NCI-H2107 (cell line): ENCODE data around the gene CNFN.

ENCODE experiments used
- DNase-seq: peaks from one replicate; lab custom pipeline; 2025; lab: John Stamatoyannopoulos, UW

CNFN gene

DNA sequence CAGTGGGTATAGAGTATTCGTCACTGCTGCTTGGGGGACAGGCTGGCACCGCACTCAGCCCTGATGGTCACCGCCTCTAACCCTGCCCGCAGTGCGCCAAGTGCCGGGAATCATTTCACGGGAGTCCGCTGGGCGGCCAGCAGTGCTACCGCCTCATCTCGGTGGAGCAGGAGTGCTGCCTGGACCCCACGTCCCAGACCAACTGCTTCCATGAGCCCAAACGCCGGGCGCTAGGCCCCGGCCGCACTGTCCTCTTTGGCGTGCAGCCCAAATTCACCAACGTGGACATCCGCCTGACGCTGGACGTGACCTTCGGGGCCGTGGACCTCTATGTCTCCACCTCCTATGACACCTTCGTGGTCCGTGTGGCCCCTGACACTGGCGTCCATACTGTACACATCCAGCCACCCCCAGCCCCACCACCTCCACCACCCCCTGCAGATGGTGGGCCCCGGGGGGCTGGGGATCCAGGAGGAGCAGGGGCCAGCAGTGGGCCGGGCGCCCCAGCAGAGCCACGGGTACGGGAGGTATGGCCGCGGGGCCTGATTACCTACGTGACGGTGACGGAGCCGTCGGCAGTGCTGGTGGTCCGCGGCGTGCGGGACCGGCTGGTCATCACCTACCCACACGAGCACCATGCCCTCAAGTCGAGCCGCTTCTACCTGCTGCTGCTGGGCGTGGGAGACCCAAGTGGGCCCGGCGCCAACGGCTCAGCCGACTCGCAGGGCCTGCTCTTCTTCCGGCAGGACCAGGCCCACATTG is 14.5 kb downstream of the CNFN start:
- DNase-seq = no peak

DNA sequence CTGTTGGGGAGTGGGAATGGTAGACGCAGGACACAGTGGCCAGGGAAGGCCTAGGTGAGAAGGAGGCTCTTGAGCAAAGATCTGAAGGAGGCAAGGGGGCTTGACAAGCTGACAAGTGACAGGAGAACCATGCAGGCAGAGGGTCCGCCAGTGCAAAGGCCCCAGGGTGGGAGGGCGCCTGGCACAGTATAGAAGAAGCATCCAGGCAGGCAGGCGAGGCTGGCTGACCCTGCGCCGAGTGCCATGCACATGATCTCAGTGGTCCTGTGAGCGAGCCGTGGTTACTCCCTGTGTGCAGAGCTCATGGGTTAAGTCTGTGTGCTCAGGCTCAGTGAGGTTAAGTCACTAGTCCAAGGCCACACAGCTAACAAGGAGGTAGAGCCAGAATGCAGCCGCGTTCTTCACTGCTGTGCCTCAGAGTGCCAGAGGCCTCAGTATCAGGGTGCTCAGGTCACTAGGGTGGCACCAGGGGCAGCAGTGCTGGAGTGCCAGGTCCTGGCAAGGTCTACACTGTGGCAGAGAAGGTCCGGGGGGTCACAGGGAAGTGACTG is 15.2 kb downstream of the CNFN start:
- DNase-seq = no peak

DNA sequence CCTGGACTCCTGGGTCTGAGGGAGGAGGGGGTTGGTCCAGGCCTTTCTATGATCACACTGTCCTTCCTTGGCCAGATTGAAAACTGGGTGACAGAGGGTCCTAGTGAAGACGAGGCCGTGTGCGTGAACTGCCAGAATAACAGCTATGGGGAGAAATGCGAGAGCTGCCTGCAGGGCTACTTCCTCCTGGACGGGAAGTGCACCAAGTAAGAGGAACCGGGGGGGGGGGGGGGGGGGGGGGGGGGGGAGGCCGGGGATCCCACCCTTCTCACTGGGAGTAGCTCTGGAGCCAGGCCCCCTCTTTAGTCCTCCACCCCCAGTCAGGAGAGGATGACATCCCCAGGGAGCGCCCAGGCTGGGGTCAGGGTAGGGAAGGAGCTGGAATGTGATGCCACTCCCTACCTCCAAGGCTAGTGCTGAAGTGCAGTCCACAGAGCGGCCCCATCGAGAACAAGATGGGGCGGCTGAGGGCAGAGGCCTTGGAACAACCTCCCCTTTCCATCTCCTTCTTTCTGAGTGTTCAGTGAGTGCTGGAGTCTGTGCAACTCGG is 19.4 kb downstream of the CNFN start:
- no peak for DNase-seq

DNA sequence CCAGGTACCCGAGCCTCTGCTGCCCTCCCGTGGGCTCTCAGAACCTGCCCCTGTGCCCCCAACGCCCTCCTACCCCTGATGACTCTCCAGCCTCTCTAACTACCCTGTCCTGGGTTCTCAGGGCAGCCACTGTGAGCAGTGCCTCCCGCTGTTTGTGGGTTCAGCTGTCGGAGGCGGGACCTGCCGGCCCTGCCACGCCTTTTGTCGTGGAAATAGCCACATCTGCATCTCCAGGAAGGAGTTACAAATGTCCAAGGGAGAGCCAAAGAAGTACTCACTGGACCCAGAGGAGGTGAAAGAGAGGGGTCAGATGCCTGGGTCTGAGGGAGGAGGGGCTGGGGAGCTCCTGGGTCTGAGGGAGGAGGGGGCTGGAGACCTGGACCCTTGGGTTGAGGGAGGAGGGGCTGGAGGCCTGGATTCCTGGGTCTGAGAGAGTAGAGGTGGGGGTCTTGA is 20.0 kb downstream of the CNFN start:
- DNase-seq = no peak

DNA sequence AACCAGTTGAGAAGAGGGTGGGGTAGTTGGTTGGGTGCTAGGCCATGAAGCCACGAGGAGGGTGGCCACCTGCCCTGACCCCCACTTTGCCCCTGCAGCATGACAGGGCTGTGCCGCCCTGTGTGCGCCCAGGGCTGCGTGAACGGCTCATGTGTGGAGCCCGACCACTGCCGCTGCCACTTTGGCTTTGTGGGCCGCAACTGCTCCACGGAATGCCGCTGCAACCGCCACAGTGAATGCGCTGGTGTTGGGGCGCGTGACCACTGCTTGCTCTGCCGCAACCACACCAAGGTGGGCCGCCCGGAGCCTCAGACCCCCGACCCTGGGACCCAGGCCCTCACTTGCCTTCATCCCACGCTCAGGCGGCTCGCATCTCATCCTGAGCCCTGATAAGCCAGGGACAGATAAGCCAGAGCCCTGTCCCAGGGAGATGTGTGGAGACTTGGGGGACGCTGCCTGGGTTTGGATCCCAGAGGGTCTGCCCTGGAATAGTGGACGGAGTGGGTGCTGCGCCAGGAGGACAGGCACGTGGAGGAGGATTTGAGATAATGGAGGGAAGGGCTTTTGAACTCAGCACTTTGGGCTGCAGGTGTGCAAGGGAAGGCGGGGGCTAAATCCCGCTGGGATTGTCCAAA is 20.5 kb downstream of the CNFN start:
- no peak for DNase-seq

DNA sequence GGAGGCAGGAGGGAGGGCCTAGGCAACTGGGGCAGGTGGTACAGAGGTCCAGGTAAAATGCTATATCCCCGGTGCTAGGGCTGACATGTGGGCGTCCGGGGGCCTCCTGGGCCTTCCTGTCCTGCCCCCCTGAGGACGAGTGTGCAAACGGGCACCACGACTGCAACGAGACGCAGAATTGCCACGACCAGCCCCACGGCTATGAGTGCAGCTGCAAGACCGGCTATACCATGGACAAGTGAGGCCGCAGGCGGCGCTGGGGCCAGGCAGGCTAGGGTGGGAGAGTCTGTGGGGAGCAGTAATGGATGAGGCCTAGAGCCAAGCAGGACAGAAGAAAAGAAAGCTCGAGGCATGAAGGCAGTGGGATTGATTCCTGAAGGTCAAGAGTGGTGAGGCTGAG is 21.3 kb downstream of the CNFN start:
- no peak for DNase-seq

DNA sequence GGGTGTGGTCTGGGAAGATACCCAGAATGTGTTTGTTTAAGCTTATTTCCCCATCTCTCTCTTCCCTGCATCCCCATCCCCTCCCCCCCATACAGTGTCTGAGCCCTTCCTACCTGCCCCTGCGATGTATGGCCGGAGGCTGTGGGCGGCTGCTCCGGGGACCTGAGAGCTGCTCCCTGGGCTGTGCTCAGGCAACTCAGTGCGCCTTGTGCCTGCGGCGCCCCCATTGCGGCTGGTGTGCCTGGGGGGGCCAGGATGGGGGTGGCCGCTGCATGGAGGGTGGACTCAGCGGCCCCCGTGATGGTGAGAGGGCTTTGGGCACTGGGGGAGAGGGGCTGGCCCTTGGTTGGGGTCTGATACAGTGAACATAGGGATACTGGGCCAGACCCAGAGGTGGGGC is 21.7 kb downstream of the CNFN start:
- DNase-seq = no peak

DNA sequence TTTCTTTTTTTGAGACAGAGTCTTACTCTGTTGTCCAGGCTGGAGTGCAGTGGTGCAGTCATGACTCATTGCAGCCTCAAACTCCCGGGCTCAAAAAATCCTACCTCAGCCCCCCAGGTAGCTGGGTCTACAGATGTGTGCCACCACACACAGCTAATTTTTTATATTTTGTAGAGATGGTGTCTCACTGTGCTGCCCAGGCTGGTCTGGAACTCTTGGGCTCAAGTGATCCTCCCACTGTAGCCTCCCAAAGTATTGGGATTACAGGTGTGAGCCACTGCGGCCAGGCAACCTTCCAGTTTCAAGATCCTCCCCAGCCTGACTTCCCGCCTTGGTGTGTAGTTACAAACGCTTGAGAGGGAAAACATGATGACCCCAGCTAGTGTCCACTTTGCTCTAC is 22.2 kb downstream of the CNFN start:
- DNase-seq = no peak

DNA sequence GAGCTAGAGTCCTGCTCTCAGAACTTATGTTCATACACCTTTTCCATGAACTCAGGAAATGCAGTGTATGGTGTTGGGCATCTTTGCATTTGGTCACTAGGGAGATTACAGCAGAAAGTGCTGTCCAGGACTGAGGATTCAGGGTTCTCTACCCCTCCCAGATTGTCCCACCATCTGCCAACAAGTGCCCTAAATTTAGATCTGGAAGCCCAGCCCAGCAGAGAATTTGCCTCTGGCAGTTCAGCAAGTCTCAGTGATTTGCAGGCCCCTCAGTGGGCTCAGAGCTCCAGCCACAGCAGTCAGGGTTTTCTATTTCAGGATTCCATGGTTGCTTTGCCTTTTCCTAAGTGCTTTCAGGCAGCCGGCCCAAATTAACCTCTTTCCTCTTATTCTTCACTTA is 23.4 kb downstream of the CNFN start:
- DNase-seq = no peak

DNA sequence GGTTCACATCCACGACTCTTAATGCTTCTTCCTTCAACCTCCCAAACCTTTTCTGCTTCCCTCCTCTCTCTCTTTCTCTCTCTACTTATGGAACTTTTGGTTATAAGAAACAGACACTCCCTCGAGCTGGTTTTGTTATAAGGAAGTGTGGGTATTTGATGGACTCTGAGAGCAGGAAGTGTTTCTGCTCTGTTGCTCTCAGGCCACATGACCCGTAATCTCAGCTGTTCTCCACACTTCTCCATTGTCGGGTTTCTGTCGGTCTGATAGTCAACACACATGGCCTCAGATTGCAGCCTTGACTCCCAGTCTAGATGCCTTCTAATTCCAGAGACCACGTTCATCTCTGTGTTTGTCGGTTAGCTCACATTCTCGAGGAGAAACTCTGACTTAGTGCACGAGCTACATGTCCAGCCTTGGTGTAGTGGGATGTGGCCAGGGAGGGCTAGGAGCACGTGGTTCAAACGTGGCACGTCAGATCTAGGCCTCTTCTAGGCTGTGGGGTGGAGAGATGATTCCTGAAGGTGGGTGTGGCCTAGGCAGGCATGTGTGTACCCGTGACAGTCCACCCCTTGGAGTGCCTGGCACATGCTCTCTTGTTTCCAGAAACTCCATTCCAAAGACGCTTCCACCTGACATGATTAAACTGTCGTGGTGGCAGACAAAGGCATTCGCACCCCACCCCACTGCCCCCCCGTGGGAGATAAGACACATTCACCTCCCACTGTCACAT is 26.3 kb downstream of the CNFN start:
- DNase-seq = no peak

DNA sequence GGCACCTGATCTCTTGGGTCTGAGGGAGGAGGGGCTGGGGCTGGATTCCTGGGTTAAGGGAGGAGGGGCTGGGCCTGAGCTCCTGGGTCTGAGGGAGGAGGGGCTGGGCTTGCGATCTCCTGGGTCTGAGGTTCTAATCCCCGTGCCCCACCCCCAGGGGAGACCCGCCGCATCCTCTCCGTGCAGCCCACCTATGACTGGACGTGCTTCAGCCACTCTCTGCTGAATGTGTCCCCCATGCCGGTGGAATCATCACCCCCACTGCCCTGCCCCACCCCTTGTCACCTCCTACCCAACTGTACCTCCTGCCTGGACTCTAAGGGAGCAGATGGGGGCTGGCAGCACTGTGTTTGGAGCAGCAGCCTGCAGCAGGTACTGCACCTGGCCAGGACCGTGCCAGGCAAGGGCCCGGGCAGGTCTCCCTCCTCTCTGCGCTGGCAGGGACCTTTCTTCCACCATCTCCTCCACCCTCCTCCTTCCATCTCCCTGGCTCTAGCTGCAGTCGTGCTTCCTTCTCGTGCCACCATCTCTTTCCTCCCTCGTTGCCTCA is 27.1 kb downstream of the CNFN start:
- no peak for DNase-seq

DNA sequence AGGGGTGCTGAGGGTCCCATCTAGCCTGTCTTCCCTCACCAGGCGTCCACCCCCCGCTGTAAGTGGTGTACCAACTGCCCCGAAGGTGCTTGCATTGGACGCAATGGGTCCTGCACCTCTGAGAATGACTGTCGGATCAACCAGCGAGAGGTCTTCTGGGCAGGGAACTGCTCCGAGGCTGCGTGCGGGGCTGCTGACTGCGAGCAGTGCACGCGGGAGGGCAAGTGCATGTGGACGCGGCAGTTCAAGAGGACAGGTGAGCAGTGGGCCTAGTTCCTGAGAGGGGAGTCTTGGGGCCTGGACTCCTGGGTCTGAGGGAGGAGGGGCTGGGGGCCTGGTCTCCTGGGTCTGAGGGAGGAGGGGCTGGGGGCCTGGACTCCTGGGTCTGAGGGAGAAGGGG is 27.8 kb downstream of the CNFN start:
- DNase-seq = no peak

DNA sequence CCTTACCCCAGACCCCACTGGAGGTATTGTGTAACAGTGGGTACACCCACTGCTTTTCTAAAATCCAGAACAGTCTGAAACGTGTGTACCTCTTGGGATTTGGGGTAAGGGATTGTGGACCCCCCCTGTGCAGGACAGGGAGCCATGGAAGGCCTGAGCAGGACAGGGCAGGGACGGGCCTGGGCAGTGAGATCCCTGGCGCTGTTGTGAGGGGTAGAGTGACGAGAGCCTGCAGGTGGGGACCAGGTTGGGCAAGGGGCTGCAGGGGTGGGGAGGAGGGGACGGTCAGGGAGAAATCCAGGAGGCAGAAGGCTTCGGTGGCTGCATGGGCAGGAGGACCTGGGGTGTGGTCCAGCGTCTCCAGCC is 28.6 kb downstream of the CNFN start:
- no peak for DNase-seq

DNA sequence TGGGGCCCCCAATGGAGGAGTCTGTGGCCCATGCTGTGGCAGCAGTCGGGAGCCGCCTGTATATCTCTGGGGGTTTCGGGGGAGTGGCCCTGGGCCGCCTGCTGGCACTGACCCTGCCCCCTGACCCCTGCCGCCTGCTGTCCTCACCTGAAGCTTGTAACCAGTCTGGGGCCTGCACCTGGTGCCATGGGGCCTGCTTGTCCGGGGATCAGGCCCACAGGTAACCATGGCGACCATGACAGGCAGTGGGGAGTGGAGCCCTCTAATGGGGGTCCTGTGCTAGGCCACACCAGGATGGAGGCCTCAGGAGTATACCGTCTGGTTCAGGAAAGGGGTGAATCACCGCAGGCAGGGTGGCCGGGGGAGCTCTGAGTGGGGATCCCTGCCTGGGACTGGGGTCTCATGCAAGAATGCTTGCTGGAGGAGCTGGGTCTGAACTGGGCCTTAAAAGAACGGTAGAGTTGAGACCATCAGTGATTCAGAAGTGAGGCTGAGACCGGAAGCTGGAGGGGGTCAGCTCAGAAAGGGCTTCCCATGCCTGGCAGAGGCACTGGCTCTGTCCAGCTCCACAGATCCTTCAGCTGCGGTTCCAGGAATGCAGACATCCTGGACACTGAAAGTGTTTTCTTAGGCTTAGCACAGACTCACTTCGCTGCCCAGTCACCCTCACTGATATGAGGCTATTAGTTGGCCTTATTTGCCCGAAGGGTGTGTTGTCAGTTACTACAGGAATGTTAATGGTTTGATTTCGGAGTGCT is 29.1 kb downstream of the CNFN start:
- DNase-seq = no peak

DNA sequence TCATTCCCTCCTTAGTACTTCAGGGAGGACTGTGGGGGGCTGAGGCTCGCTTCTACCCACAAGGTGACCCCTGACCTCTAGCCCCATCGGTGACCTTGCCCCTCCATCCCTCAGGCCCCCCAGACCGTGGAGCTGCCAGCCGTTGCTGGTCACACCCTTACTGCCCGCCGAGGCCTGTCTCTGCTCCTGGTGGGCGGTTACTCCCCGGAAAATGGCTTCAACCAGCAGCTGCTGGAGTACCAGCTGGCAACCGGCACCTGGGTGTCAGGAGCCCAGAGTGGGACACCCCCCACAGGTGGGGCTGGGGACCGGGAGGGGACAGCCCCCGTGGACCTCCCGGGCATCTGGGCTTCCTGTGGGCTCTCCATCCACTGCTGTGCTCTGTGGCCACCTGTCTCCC is 32.8 kb downstream of the CNFN start:
- no peak for DNase-seq

DNA sequence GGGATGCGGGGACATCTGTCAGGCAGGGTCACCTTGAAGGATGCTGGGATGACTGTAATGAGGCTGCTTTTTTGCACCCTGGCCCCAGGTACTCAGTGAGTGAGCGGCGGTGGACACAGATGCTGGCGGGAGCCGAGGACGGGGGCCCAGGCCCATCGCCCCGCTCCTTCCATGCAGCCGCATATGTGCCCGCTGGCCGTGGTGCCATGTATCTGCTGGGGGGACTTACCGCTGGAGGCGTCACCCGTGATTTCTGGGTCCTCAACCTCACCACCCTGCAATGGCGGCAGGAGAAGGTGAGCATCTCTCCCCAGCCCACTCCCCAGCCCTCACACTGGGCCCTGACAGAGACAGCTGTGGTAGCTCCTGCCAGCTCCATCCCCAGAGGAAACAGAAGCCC is 33.4 kb downstream of the CNFN start:
- no peak for DNase-seq

DNA sequence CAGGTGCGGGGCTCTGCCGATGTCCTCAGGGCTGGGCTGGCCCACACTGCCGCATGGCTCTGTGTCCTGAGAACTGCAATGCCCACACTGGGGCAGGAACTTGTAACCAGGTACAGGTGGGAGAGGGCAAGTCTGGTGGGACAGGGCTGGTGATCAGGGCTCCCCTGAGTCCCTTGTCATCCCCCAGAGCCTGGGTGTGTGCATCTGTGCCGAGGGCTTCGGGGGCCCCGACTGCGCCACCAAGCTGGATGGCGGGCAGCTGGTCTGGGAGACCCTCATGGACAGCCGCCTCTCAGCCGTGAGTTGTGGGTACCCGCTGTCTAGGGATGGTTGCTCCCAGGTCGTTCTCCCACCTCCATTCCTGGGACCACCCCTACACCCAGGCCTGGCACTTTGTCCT is 34.2 kb downstream of the CNFN start:
- no peak for DNase-seq

DNA sequence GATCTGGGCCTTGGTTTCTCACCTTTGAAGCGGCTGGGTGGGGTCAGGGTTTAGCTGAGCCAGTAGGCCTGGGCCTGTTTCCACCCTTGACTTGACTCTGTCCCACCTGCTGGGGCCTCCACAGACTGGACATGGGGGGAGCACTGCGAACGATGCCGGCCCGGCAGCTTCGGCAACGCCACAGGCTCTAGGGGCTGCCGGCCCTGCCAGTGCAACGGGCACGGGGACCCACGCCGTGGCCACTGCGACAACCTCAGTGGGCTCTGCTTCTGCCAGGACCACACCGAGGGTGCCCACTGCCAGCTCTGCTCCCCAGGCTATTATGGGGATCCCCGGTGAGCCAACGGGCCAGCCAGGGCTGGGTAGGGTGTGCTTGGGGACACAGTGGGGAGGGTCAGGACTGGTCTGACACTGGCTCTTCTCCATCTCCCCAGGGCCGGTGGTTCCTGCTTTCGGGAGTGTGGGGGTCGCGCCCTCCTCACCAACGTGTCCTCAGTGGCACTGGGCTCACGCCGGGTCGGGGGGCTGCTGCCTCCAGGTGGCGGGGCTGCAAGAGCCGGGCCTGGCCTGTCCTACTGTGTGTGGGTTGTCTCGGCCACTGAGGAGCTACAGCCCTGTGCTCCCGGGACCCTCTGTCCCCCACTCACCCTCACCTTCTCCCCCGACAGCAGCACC is 36.6 kb downstream of the CNFN start:
- no peak for DNase-seq

DNA sequence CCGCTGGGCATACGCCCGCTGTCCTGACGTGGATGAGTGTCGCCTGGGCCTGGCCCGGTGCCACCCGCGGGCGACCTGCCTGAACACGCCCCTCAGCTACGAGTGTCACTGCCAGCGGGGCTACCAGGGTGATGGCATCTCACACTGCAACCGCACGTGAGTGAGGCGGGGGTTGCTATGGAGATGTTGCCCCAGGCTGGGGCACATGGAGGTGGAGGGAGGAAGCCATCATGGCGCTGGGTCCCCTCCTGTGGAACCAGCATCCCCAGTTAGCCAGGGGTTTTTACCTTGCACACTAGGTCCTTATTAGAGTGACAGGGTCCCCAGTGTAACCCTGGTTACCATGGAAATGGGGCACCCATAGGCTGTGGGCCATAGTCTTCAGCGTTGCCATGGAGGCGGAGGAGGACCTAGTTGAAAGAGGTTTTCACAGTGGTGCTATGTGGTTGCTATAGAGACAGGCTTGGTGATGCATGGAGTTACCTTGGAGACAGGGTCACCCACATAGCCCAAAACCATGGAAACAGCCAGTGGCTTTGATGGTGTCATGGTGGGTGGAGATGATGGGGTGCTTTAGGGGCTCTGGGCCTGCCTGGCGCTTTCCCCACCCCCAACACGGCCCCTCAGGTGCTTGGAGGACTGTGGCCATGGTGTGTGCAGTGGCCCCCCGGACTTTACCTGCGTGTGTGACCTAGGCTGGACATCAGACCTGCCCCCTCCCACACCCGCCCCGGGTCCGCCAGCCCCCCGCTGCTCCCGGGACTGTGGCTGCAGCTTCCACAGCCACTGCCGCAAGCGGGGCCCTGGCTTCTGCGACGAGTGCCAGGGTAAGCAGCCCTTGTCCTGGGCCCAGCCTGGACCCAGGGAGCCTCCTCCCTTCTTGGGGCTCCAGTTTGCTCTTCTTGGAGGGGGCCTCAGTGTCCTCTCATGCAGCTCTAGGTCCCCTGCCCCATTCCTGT is 37.5 kb downstream of the CNFN start:
- DNase-seq = peak; percentile 40
